Activated naive CD8-positive, alpha-beta T cell (primary cell): ENCODE results near the gene KLHDC9.
"Not testable (repeated sequence)": the region's sequence is repeated elsewhere in the genome, so short reads cannot be mapped to it uniquely, and the experiment has no call there.

Source experiments
- H3K27ac Mint-ChIP-seq: one replicate; pipeline ENCODE4 v1.8.0; 2021; ENCODE audit warnings: mixed read lengths
- H3K27me3 Mint-ChIP-seq: one replicate; pipeline ENCODE4 v1.8.0; 2021; ENCODE audit warnings: mixed read lengths
- H3K36me3 Mint-ChIP-seq: one replicate; pipeline ENCODE4 v1.8.0; 2021; ENCODE audit warnings: mixed read lengths
- H3K4me1 Mint-ChIP-seq: one replicate; pipeline ENCODE4 v1.8.0; 2021; ENCODE audit warnings: low read depth, mixed read lengths
- H3K4me3 Mint-ChIP-seq: one replicate; pipeline ENCODE4 v1.8.0; 2021; ENCODE audit warnings: mild to moderate bottlenecking, mixed read lengths
- H3K9me3 Mint-ChIP-seq: one replicate; pipeline ENCODE4 v1.8.0; 2021; ENCODE audit warnings: low read depth, mixed read lengths

KLHDC9 gene

DNA sequence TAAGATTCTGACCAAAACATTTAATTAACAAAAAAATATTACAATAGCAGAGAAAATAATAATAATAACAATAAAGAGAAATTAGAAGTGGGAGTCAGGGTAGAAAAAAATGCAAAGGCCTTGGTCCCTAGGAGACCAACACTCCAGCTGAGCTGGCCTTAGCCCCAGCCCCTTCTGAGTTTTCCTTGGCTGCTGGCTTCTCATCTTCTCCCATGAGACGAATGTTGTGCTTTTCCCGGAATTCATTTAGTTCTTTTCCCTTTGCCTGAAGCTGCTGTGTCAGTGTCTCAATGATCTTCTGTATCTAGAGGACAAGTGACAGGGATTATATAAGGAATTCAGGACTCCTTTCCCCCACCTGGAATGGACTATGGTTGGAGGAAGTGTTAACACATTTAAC is 2.4 kb downstream of the KLHDC9 start:
- Mint-ChIP-seq H3K36me3 (no peaks in the 10 kb centered on the region), H3K9me3 (no peaks in the 10 kb centered on the region), H3K4me3 (no peak overlapping the region), H3K4me1 (peaks cover 35% of the 10 kb centered on the region), H3K27ac (no peak overlapping the region), H3K27me3 (no peaks in the 10 kb centered on the region)

DNA sequence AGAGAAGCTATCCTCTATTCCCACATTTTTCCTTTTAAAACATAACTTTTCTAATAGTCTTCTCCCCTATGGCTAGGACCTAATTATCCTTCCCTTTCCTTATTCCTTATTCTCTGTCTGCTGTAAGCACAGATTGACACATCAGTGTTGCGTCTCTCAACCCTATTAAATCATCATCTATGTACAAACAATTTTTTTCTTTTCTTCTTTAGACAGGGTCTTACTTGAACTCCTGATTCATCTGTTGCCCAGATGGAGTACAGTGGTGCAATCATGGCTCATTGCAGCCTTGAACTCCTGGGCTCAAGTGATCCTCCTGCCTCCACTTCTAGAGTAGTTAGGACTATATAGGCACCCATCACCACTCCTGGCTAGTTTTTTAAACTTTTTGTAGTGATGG is 8.3 kb downstream of the KLHDC9 start:
- H3K27ac Mint-ChIP-seq: no peak overlapping the region
- peaks cover 2% of the 10 kb centered on the region for H3K36me3 Mint-ChIP-seq
- H3K27me3 Mint-ChIP-seq: no peaks in the 10 kb centered on the region
- peaks cover 24% of the 10 kb centered on the region for H3K4me1 Mint-ChIP-seq
- no peaks in the 10 kb centered on the region for H3K9me3 Mint-ChIP-seq
- no peak overlapping the region for H3K4me3 Mint-ChIP-seq

DNA sequence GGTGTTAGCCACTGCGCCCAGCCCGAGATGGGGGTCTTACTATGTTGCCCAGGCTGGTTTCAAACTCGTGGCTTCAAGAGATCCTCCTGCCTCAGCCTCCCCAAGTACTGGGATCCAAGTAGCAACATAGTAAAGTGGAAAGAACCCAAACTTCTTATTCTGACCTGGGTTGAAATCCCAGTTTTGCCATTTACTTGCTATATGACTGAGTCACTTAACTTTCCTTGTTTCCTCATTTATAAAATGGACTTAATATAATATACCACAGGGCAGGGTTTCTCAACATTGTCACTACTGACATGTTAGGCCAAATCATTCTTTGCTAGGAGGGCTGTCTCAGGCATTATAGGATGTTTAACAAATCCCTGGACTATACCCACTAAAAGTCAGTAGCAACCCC is 13.0 kb downstream of the KLHDC9 start:
- Mint-ChIP-seq H3K27me3 (no peaks in the 10 kb centered on the region), H3K4me1 (peaks cover 53% of the 10 kb centered on the region), H3K36me3 (peaks cover 11% of the 10 kb centered on the region), H3K9me3 (no peaks in the 10 kb centered on the region), H3K4me3 (no peak overlapping the region), H3K27ac (no peak overlapping the region)

DNA sequence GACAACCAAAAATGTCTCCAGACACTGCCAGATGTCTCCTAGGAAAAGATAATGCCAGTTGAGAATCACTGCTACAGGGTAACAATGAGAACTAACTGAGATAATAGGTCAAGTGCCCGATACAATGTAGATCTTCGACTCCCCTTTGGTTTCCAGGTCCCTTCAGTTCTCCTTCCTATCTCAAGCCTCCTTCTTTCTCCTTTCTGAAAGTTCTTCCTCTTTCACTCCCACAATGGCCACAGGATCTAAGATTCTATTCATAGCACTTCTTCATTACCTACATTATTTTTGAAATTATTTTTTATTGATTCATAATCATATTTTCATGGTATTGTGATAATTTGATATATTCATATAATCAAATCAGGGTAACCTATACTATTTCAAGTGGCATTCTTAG is 13.4 kb downstream of the KLHDC9 start:
- Mint-ChIP-seq H3K27me3 (no peaks in the 10 kb centered on the region), H3K27ac (peak overlapping the region; percentile 7), H3K9me3 (no peaks in the 10 kb centered on the region), H3K36me3 (peaks cover 9% of the 10 kb centered on the region), H3K4me3 (no peak overlapping the region), H3K4me1 (peaks cover 54% of the 10 kb centered on the region)

DNA sequence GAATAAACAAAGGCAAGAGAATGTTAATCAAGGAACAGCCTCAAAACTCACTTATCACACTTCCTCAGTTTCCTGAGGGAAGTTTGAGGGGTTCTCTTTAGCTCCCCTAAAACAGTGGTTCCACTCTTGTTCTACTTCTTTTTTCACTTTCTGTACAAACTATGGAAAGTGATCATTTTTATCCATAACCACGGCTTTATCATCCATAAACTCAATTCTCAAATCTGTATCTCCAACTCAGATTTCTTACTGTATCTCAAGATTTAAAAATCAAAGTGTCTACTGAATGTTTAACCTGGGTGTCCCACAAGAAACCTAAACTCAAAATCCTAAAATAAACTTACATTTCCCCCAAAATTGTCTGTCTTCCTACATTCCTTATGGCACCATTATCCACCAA is 15.8 kb downstream of the KLHDC9 start:
- Mint-ChIP-seq H3K4me3 (peak overlapping the region; percentile 69), H3K27me3 (no peaks in the 10 kb centered on the region), H3K36me3 (peaks cover 12% of the 10 kb centered on the region)

DNA sequence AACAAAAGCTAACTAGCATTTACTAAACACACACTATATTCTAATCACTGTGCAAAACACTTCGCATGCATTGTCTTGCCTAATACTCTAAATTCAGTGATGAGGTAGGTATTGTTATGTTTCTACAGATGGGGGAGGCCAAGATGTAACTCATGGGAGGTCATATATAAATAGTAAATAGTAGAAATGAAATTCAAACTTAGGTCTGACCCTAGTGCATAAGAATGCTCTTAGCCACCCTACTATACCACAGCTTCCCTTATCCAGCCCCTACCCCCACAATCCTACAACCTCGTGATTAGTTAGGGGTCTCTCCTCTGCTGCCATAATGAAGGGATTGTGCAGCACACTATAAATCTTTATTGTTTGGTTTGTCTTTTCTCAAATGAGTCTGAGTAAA is 16.4 kb downstream of the KLHDC9 start:
- Mint-ChIP-seq H3K27ac (peak overlapping the region; percentile 80), H3K4me3 (peak overlapping the region; percentile 98), H3K27me3 (no peaks in the 10 kb centered on the region), H3K36me3 (peaks cover 12% of the 10 kb centered on the region), H3K4me1 (peaks cover 64% of the 10 kb centered on the region), H3K9me3 (no peaks in the 10 kb centered on the region)

More for the DNA sequence above, 15.8 kb downstream of the KLHDC9 start:
- Mint-ChIP-seq H3K27ac (peak overlapping the region; percentile 80), H3K4me1 (peaks cover 60% of the 10 kb centered on the region), H3K9me3 (no peaks in the 10 kb centered on the region)

DNA sequence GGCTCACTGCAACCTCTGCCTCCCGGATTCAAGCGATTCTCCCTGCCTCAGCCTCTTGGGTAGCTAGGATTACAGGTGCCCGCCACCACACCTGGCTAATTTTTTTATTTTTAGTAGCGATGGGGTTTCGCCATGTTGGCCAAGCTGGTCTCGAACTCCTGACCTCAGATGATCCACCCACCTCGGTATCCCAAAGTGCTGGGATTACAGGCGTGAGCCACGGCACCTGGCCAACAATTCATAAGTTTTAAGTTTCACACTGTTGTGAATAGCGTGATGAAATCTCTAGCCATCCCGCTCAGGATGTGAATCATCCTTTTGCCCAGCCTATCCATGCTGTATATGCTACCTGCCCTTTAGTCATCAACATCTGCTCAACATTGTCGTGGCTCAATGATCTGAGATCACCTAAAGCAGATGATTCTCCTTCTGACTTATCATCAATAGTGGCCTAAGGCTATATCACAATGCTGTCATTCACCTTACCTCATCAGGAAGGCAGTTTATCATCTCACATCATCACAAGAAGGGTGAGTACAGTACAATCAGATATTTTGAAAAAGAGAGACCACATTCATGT is 17.1 kb downstream of the KLHDC9 start:
- Mint-ChIP-seq H3K4me3 (peak overlapping the region; percentile 98), H3K4me1 (peaks cover 71% of the 10 kb centered on the region), H3K27ac (peak overlapping the region; percentile 41), H3K9me3 (no peaks in the 10 kb centered on the region), H3K36me3 (peaks cover 12% of the 10 kb centered on the region), H3K27me3 (no peaks in the 10 kb centered on the region)

DNA sequence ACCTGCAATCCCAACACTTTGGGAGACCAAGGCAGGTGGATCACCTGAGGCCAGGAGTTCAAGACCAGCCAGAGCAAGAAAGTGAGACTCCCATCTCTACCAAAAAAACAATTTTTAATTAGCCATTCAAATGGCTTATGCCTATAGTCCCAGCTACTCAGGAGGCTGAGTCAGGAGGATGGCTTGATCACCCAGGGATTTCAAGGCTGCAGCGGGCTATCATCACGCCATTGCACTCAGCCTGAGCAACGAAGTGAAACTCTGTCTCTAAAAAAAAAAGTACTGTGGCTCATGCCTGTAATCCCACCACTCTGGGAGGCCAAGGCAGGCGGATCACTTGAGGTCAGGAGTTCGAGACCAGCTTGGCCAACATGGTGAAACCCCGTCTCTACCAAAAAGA is 17.8 kb downstream of the KLHDC9 start:
- Mint-ChIP-seq H3K27ac (peak overlapping the region; percentile 98), H3K4me1 (peaks cover 74% of the 10 kb centered on the region), H3K36me3 (peaks cover 13% of the 10 kb centered on the region), H3K4me3 (peak overlapping the region; percentile 98)
- H3K9me3 Mint-ChIP-seq, H3K27me3 Mint-ChIP-seq: not testable (repeated sequence)

DNA sequence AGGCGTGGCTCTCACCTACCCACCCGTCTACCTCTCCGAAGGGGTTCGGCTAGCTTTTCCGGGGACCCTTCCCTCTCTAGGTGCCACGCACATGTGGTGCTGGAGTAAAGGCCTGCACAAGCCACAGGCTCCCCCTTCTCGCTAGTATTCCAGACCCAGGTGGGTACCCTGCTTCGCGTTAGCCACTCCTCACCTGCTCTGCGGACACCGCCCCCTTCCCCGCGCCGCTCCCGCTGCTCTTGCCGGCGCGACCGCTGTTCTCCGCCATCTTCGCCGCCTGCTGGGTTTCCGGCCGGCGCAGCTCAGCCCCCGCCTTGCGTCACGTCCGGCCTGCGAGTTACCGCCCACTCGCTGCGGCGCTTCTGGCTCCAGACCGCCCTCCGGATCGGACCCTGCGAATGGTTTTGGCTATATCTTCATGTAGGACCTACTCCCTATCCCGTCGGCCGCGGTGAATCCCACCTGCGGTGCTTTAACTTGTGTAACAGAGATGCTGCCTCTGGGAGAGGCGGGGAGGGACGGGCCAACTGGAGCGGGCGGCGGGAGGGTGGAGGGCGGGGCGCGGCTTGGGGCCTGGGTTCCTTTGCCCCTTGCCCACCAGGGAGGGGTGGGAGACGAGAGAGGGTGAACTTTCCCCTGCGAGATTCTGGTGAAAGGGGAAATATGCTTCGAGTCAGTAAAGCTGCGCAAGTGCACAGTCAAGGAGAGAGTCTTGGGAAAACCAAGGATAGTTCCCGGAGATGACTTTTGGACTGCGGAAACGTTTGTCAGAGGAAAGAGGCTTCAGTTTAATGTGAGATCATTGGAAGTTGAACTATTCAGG is 19.8 kb downstream of the KLHDC9 start, which contains the start of the genes NIT1 and PFDN2:
Gene NIT1, plus strand, starts transcription at position 347 of the 823 bp plus-strand sequence. Its CDS starts 72 bp downstream, at position 419.
Gene PFDN2, minus strand, starts transcription at position 279 of the 823 bp plus-strand sequence. Its CDS starts 11 bp downstream, at position 268.
- Mint-ChIP-seq H3K4me3 (peak within 1 kb of the TSS; percentile 98), H3K4me1 (peaks cover 68% of the 10 kb centered on the region), H3K36me3 (peaks cover 14% of the 10 kb centered on the region), H3K9me3 (no peaks in the 10 kb centered on the region), H3K27ac (peak within 1 kb of the TSS; percentile 98), H3K27me3 (no peaks in the 10 kb centered on the region)

DNA sequence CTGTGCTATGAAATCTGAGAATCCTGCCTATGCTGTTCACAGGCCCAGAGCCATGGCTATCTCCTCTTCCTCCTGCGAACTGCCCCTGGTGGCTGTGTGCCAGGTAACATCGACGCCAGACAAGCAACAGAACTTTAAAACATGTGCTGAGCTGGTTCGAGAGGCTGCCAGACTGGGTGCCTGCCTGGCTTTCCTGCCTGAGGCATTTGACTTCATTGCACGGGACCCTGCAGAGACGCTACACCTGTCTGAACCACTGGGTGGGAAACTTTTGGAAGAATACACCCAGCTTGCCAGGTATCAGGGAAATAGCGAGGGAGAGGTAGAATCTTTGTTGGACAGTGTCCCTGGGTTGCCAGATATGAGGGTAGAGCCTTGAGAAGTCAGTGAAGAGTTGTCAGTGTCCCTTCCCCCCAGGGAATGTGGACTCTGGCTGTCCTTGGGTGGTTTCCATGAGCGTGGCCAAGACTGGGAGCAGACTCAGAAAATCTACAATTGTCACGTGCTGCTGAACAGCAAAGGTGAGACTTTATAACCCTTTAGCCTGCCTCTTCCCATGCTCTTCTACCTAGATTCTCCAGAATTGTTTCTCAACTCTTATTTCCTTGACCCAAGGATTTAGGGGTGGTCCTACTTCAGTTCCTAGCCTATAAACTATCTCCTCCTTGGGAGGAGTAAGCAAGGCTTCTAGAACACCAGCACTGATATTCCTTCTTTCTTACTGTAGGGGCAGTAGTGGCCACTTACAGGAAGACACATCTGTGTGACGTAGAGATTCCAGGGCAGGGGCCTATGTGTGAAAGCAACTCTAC is 21.1 kb downstream of the KLHDC9 start:
- Mint-ChIP-seq H3K9me3 (no peaks in the 10 kb centered on the region), H3K4me1 (peaks cover 55% of the 10 kb centered on the region), H3K27ac (peak overlapping the region; percentile 98), H3K27me3 (no peaks in the 10 kb centered on the region), H3K4me3 (peak overlapping the region; percentile 98), H3K36me3 (peaks cover 9% of the 10 kb centered on the region)

DNA sequence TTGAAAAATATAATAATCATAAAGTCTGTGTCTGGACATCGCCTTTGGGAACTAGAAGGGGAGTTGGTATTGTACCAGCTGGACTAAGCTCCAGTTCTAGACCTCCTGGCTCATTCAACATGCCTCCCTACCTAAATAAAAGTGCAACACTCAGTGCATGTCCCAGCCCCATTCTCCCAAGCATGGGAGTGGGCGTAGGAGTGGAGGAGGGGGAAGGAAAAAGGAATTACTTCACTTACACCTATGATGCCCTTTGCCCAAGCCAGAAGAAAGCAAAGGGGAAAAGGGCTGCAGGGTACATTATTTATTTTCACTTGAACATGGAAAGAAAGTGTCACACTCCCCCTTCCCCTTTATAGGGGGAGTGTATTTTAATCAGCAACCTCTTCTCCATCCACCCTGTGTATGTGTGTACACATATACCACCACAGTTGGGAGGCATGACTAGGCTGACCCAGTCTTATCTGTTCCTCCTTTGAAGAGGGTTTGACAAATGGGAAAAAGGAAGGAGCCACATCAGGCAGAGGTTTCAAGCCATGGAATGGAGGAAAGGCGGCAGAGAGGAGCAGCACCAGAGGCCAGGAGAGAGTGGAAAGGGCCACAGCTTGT is 23.0 kb downstream of the KLHDC9 start:
- Mint-ChIP-seq H3K4me1 (peaks cover 42% of the 10 kb centered on the region), H3K9me3 (no peaks in the 10 kb centered on the region), H3K27me3 (no peaks in the 10 kb centered on the region), H3K4me3 (no peak overlapping the region), H3K36me3 (peaks cover 9% of the 10 kb centered on the region), H3K27ac (peak overlapping the region; percentile 81)

DNA sequence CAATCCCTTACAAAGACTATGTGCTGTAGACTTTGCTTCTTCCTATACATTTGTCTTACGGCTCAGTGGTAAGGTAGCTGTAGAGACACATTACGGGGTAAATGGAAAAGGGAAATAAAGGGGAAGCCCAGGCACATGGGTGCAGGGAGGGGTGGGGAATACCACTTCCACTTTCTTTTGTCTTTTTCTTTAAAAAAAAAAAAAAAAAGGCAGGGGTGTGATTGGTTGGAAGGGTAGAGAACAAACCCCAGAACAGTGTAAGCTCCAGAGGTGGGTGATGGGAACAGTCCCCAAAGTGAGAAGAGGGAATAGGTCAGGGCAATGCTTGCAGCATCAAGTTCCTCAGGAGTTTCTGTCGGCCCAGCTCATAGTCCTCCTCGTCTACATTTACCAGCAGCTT is 23.7 kb downstream of the KLHDC9 start:
- H3K4me1 Mint-ChIP-seq: peaks cover 42% of the 10 kb centered on the region

DNA sequence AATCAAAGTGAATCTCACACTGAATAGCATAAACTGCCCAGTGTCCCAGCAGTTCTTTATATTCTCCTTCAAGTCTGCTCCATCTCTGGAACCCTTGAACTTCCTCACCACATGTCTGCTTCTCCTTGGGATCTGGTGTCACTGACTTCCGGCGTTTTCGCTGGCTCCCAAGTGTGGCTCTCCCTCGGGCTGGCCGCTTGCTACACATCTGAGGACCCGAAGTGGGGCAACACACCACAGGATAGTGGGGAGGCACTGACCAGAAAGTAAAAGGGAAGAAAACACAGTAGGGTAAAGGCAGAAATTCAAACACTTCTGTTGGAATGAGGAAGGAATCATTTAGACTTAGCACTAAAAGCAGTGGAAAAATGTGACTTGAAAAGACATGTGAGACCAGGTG is 24.8 kb downstream of the KLHDC9 start:
- Mint-ChIP-seq H3K27me3 (no peaks in the 10 kb centered on the region), H3K9me3 (no peaks in the 10 kb centered on the region), H3K36me3 (peaks cover 11% of the 10 kb centered on the region), H3K4me3 (no peak overlapping the region), H3K27ac (peak overlapping the region; percentile 64), H3K4me1 (peaks cover 49% of the 10 kb centered on the region)

More for the DNA sequence above, 23.7 kb downstream of the KLHDC9 start:
- H3K4me3 Mint-ChIP-seq: no peak overlapping the region
- no peaks in the 10 kb centered on the region for H3K9me3 Mint-ChIP-seq
- peaks cover 13% of the 10 kb centered on the region for H3K36me3 Mint-ChIP-seq
- H3K27ac Mint-ChIP-seq: peak overlapping the region; percentile 81
- H3K27me3 Mint-ChIP-seq: no peaks in the 10 kb centered on the region

DNA sequence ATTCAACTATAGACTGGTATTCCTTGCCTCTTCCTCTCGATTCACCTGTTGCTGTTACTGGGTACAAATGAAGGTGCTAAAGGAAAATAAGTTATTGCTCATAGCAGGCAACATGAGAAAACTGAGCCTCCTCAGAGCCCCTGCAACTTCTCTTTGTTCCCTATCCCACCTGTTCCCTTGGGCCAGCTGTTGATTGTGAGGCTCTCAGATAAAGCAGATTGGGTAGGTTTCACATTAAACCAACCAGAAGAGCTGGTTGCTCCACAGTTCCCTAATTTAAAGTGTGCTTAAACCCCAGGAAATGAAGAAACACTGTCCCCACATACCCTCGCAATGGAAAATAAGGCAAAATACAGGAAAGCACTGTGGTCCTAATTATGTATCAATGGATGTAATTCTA is 29.5 kb downstream of the KLHDC9 start:
- Mint-ChIP-seq H3K4me1 (peaks cover 58% of the 10 kb centered on the region), H3K27ac (peak overlapping the region; percentile 86), H3K4me3 (no peak overlapping the region), H3K27me3 (no peaks in the 10 kb centered on the region), H3K9me3 (no peaks in the 10 kb centered on the region), H3K36me3 (peaks cover 13% of the 10 kb centered on the region)
